SU-DHL-6 (cell line): ENCODE measurements around the gene TMEM164.

ENCODE experiments used
- H2AFZ ChIP-seq: fragments of 200-600 bp; sonication (generic); 2 replicates; pipeline ENCODE4 v1.6.1; 2014; ENCODE audit warnings: low read depth, mild to moderate bottlenecking, moderate library complexity, mixed read lengths, antibody characterized with exemption, low read length; ENCODE audit not compliant: severe bottlenecking
- H3F3A ChIP-seq: fragments of 200-600 bp; shearing (Covaris generic); 2 replicates; pipeline ENCODE4 v1.6.0; 2016; ENCODE audit warnings: antibody characterized with exemption, mild to moderate bottlenecking; ENCODE audit not compliant: insufficient read depth
- H3K27ac ChIP-seq: fragments of 200-600 bp; sonication (generic); 2 replicates; pipeline ENCODE4 v1.5.1; 2016; ENCODE audit warnings: low read depth, mild to moderate bottlenecking, low read length, moderate library complexity, mixed read lengths
- H3K27me3 ChIP-seq: fragments of 200-600 bp; sonication (generic), shearing (Covaris generic); 2 replicates; pipeline ENCODE4 v1.6.0; 2014; ENCODE audit warnings: mild to moderate bottlenecking, low read length
- H3K36me3 ChIP-seq: fragments of 200-600 bp; sonication (generic); 2 replicates; pipeline ENCODE4 v1.6.1; 2014; ENCODE audit warnings: mild to moderate bottlenecking, low read length, mixed read lengths
- H3K4me2 ChIP-seq: fragments of 300-600, 200-600 bp; shearing (Covaris generic), sonication (generic); 2 replicates; pipeline ENCODE4 v1.6.0; 2014; ENCODE audit warnings: low read length, low read depth, mild to moderate bottlenecking; ENCODE audit not compliant: poor library complexity, severe bottlenecking
- H3K4me3 ChIP-seq: fragments of 200-600 bp; sonication (generic); 2 replicates; pipeline ENCODE4 v1.5.1; 2014; ENCODE audit warnings: antibody characterized with exemption, low read length, mild to moderate bottlenecking, mixed read lengths; ENCODE audit not compliant: insufficient read depth, poor library complexity, severe bottlenecking
- H3K79me2 ChIP-seq: fragments of 200-600 bp; sonication (generic); 2 replicates; pipeline ENCODE4 v1.6.1; 2014; ENCODE audit warnings: mild to moderate bottlenecking, low read length, moderate library complexity; ENCODE audit not compliant: insufficient read depth
- H3K9ac ChIP-seq: fragments of 200-600 bp; sonication (generic); 2 replicates; pipeline ENCODE4 v1.7.0; 2014; ENCODE audit warnings: mild to moderate bottlenecking, low read length
- H3K9me2 ChIP-seq: fragments of 200-600 bp; sonication (generic); replicated peaks from 2 replicates; pipeline ENCODE4 v1.6.1; 2014; ENCODE audit warnings: low read length; ENCODE audit not compliant: insufficient read depth
- H3K9me3 ChIP-seq: fragments of 200-600 bp; sonication (generic); 2 replicates; pipeline ENCODE4 v1.6.1; 2014; ENCODE audit warnings: low read length, mixed read lengths; ENCODE audit not compliant: insufficient read depth
- H4K20me1 ChIP-seq: fragments of 200-600 bp; sonication (generic); 2 replicates; pipeline ENCODE4 v1.6.1; 2014; ENCODE audit warnings: low read depth, mild to moderate bottlenecking, antibody characterized with exemption, low read length, moderate library complexity, mixed read lengths
- EZH2phosphoT487 ChIP-seq: fragments of 200-600 bp; sonication (generic), shearing (Covaris generic); conservative IDR thresholded peaks from 2 replicates; pipeline ENCODE4 v1.6.1; 2018; ENCODE audit warnings: mild to moderate bottlenecking, antibody characterized with exemption, low read length, moderate library complexity, mixed read lengths
- TF ChIP-seq, protein P1 (sequence below): fragments of 200-600 bp; sonication (generic); IDR thresholded peaks from one replicate; pipeline ENCODE4 v1.5.1; 2017; ENCODE audit warnings: antibody characterized with exemption, mild to moderate bottlenecking, low read length, moderate library complexity; ENCODE audit not compliant: insufficient read depth, poor library complexity, severe bottlenecking

TMEM164 gene

DNA sequence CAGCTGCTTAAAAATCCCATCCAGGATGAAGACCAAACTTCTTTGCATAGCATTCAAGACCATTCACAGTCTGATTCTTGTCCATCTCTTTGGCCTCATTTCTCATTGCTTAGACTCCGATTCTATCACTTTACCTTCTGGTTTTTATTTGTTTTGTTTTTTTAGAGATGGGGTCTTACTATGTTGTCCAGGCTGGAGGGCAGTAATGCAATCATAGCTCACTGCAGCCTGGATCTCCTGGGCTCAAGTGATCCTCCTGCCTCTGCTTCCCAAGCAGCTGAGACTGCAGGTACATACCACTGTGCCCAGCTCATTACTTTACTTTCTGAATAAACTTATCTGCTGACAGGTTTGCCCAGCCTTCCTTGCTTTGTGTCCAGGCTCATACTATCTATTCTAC, 152.8 kb downstream of the TMEM164 start:
- TF ChIP-seq, protein P1, sequence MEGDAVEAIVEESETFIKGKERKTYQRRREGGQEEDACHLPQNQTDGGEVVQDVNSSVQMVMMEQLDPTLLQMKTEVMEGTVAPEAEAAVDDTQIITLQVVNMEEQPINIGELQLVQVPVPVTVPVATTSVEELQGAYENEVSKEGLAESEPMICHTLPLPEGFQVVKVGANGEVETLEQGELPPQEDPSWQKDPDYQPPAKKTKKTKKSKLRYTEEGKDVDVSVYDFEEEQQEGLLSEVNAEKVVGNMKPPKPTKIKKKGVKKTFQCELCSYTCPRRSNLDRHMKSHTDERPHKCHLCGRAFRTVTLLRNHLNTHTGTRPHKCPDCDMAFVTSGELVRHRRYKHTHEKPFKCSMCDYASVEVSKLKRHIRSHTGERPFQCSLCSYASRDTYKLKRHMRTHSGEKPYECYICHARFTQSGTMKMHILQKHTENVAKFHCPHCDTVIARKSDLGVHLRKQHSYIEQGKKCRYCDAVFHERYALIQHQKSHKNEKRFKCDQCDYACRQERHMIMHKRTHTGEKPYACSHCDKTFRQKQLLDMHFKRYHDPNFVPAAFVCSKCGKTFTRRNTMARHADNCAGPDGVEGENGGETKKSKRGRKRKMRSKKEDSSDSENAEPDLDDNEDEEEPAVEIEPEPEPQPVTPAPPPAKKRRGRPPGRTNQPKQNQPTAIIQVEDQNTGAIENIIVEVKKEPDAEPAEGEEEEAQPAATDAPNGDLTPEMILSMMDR = no peak
- no peak for TF ChIP-seq EZH2phosphoT487
- no peaks in the 10 kb centered on the region for H3K9me3 ChIP-seq
- H3K4me3 ChIP-seq = no peak overlapping the region
- no peak overlapping the region for H3K4me2 ChIP-seq
- H3K27ac ChIP-seq = no peak overlapping the region
- H3K9me2 ChIP-seq = no peaks in the 10 kb centered on the region
- no peak overlapping the region for H2AFZ ChIP-seq
- no peaks in the 10 kb centered on the region for H3K27me3 ChIP-seq
- no peaks in the 10 kb centered on the region for H3K36me3 ChIP-seq
- no peaks in the 10 kb centered on the region for H3K79me2 ChIP-seq
- no peaks in the 10 kb centered on the region for H4K20me1 ChIP-seq
- H3F3A ChIP-seq = no peaks in the 10 kb centered on the region
- H3K9ac ChIP-seq = no peak overlapping the region

DNA sequence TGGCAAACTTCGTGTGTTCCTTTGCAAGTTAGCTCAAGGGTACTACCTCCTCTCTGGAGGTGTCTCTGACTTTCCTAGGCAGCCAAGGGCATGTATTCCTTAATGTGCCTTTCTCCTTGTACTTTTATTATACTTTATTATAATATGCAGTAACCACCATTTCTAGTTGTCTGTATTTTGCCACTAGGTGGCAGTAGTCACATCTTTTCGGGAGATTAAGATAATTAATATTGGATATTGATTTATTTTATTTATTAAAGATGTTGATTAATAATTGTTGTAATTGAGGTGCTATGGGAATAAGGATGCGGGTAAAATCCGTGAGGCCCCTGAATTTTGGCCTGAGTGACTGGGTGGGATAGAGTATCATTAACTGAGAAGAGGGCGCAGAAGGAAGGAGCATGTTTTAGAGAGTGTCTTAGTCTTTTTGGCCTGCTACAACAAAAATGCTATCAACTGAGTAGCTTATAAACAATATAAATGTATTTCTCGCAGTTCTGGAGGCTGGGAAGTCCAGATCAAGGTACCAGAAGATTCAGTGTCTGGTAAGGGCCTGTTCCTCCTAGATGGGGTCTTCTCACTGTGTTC, 153.3 kb downstream of the TMEM164 start:
- H3K36me3 ChIP-seq = no peaks in the 10 kb centered on the region
- H3K9ac ChIP-seq = no peak overlapping the region
- H3K27ac ChIP-seq = no peak overlapping the region
- H3K4me3 ChIP-seq = no peak overlapping the region
- H3F3A ChIP-seq = no peaks in the 10 kb centered on the region
- H3K9me2 ChIP-seq = no peaks in the 10 kb centered on the region
- H3K27me3 ChIP-seq = no peaks in the 10 kb centered on the region
- H3K9me3 ChIP-seq = no peaks in the 10 kb centered on the region
- no peaks in the 10 kb centered on the region for H4K20me1 ChIP-seq
- H3K79me2 ChIP-seq = no peaks in the 10 kb centered on the region
- no peak overlapping the region for H3K4me2 ChIP-seq
- no peak overlapping the region for H2AFZ ChIP-seq
- TF ChIP-seq, protein P1 = peak; percentile 18
- no peak for TF ChIP-seq EZH2phosphoT487

DNA sequence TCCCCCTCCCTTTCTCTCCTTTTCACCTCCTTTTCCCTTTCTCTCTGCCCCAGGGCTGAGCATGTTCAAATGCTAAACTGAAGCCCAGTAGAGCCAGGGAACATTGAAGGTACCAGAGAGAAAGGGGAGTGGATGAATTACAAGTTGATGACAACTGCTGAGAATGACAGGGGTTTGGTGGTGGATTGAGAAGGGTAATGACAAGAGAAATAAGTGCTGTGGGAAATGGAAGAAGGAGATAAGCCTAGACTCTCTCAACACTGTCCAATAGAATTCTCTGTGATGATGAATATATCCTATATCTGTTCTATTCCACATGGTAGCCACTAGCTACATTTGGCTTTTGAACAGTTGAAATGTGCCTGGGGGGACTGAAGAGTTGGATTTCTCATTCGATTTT, 154.5 kb downstream of the TMEM164 start:
- H3K9me2 ChIP-seq = no peaks in the 10 kb centered on the region
- H3K36me3 ChIP-seq = no peaks in the 10 kb centered on the region
- H3K4me3 ChIP-seq = no peak overlapping the region
- H3F3A ChIP-seq = no peaks in the 10 kb centered on the region
- no peak overlapping the region for H2AFZ ChIP-seq
- H3K4me2 ChIP-seq = no peak overlapping the region
- H4K20me1 ChIP-seq = no peaks in the 10 kb centered on the region
- H3K9ac ChIP-seq = no peak overlapping the region
- no peak overlapping the region for H3K27ac ChIP-seq
- no peaks in the 10 kb centered on the region for H3K27me3 ChIP-seq
- no peaks in the 10 kb centered on the region for H3K79me2 ChIP-seq
- TF ChIP-seq, protein P1 = no peak
- no peak for TF ChIP-seq EZH2phosphoT487
- H3K9me3 ChIP-seq = no peaks in the 10 kb centered on the region
